Liver (tissue), 9 donors: ENCODE measurements around the gene C12orf76. TPM values are rescaled to one million over a fixed set of nuclear protein-coding genes. Genes with fewer than 3 reads are reported as not detected.

Experiments
- DNase-seq: peaks from one replicate; pipeline ENCODE4 v3.0.0-alpha.2; 2017; ENCODE audit warnings: low spot score
- H3K27ac ChIP-seq, 2 donors: one replicate each; pipeline ENCODE4 v1.7.0; 2013; ENCODE audit warnings: inconsistent platforms in 2 of 2, low read length in 2 of 2, control low read depth in 1 of 2, low read depth in 1 of 2, mild to moderate bottlenecking in 1 of 2
- H3K27me3 ChIP-seq, 4 donors: one replicate each; pipeline versions ENCODE4 v1.6.1 to v1.7.0; 2013; ENCODE audit warnings: low read length in 3 of 4, inconsistent platforms in 1 of 4, mild to moderate bottlenecking in 1 of 4, moderate library complexity in 1 of 4; ENCODE audit not compliant: control insufficient read depth in 4 of 4, insufficient read depth in 4 of 4
- H3K36me3 ChIP-seq, 4 donors: one replicate each; pipeline versions ENCODE4 v1.6.1 to v1.7.0; 2013; ENCODE audit warnings: low read length in 3 of 4, mild to moderate bottlenecking in 3 of 4, low read depth in 1 of 4, moderate library complexity in 1 of 4; ENCODE audit not compliant: control insufficient read depth in 4 of 4, insufficient read depth in 3 of 4
- H3K4me1 ChIP-seq, 4 donors: one replicate each; pipeline versions ENCODE4 v1.6.1 to v1.7.0; 2013; ENCODE audit warnings: low read length in 3 of 4, mild to moderate bottlenecking in 3 of 4, moderate library complexity in 1 of 4; ENCODE audit not compliant: control insufficient read depth in 4 of 4, insufficient read depth in 4 of 4
- H3K4me3 ChIP-seq, 3 donors: one replicate each; pipeline versions ENCODE4 v1.6.1 to v1.7.0; 2013; ENCODE audit warnings: low read length in 3 of 3, control low read depth in 1 of 3, low read depth in 1 of 3, mild to moderate bottlenecking in 1 of 3
- H3K9ac ChIP-seq, 2 donors: one replicate each; pipeline ENCODE4 v1.7.0; 2013; ENCODE audit warnings: low read length in 2 of 2, mild to moderate bottlenecking in 2 of 2, moderate library complexity in 2 of 2, control low read depth in 1 of 2, low read depth in 1 of 2
- H3K9me3 ChIP-seq, 4 donors: one replicate each; pipeline versions ENCODE4 v1.6.1 to v1.7.0; 2013; ENCODE audit warnings: low read length in 3 of 4; ENCODE audit not compliant: control insufficient read depth in 4 of 4
- EGR1 ChIP-seq, 2 donors: IDR thresholded peaks; 2 replicates each; pipeline ENCODE4 v1.6.1; 2016 to 2018; ENCODE audit warnings: antibody characterized with exemption in 2 of 2, low read depth in 2 of 2
- FOXA1 ChIP-seq: IDR thresholded peaks from 2 replicates; pipeline ENCODE4 v1.6.1; 2016; ENCODE audit warnings: antibody characterized with exemption
- FOXA2 ChIP-seq: IDR thresholded peaks from 2 replicates; pipeline ENCODE4 v1.6.1; 2016; ENCODE audit warnings: antibody characterized with exemption
- GABPA ChIP-seq, 2 donors: IDR thresholded peaks in 1 of 2; conservative IDR thresholded peaks in 1 of 2; 2 replicates each; pipeline ENCODE4 v1.6.1; 2016; ENCODE audit warnings: antibody characterized with exemption in 2 of 2, mild to moderate bottlenecking in 1 of 2, moderate library complexity in 1 of 2
- HNF4A ChIP-seq, 2 donors: conservative IDR thresholded peaks; 2 replicates each; pipeline ENCODE4 v1.6.1; 2016; ENCODE audit warnings: antibody characterized with exemption in 2 of 2, mild to moderate bottlenecking in 2 of 2
- HNF4G ChIP-seq: IDR thresholded peaks from 2 replicates; pipeline ENCODE4 v1.6.1; 2016; ENCODE audit warnings: antibody characterized with exemption
- JUND ChIP-seq, 2 donors: IDR thresholded peaks; 2 replicates each; pipeline ENCODE4 v1.6.1; 2016; ENCODE audit warnings: antibody characterized with exemption in 2 of 2
- NR2F2 ChIP-seq: IDR thresholded peaks from 2 replicates; pipeline ENCODE4 v1.6.1; 2016; ENCODE audit warnings: antibody characterized with exemption
- RAD21 ChIP-seq, 2 donors: IDR thresholded peaks; 2 replicates each; pipeline ENCODE4 v1.6.1; 2016; ENCODE audit warnings: antibody characterized with exemption in 2 of 2, mild to moderate bottlenecking in 2 of 2
- RXRA ChIP-seq, 2 donors: IDR thresholded peaks; 2 replicates each; pipeline ENCODE4 v1.6.1; 2017 to 2018; ENCODE audit warnings: antibody characterized with exemption in 2 of 2, mild to moderate bottlenecking in 1 of 2
- SP1 ChIP-seq: IDR thresholded peaks from 2 replicates; pipeline ENCODE4 v1.6.1; 2018; ENCODE audit warnings: antibody characterized with exemption, mild to moderate bottlenecking
- TAF1 ChIP-seq: conservative IDR thresholded peaks from 2 replicates; pipeline ENCODE4 v1.6.1; 2016; ENCODE audit warnings: antibody characterized with exemption, mild to moderate bottlenecking
- YY1 ChIP-seq: IDR thresholded peaks from 2 replicates; pipeline ENCODE4 v1.6.1; 2016; ENCODE audit warnings: antibody characterized with exemption, mild to moderate bottlenecking
- WGBS: extraction: QIAGEN DNeasy Blood & Tissue Kit; methylation state at CpG from one replicate; pipeline ENCODE4 v1.1.7; 2013; 5-methylcytosine and 5-hydroxymethylcytosine counted together
- polyA plus RNA-seq, 2 donors: library from polyadenylated mRNA; stranded (reverse) in 1 of 2; unstranded in 1 of 2; fragments of 200-250 nt in 1 of 2; fragments of >200 nt in 1 of 2; fragmentation: Nextera tagmentation in 1 of 2; extraction: Ambion mirVana in 1 of 2; gene quantifications; one replicate each; pipeline versions ENCODE4 v1.2.1 to v1.2.3, GENCODE V29; 2013 to 2015
- total RNA-seq, 2 donors: library from RNA; depleted of rRNA; stranded (reverse); fragments of >200 nt; gene quantifications; one replicate each; pipeline ENCODE4 v1.2.3, GENCODE V29; 2014
- TF ChIP-seq, protein P1 (sequence below): IDR thresholded peaks from 2 replicates; pipeline ENCODE4 v1.6.1; 2016; ENCODE audit warnings: antibody characterized with exemption
- TF ChIP-seq, protein P2 (sequence below): IDR thresholded peaks from 2 replicates; pipeline ENCODE4 v1.6.1; 2016; ENCODE audit warnings: antibody characterized with exemption
- TF ChIP-seq, protein P3 (sequence below): IDR thresholded peaks from 2 replicates; pipeline ENCODE4 v1.6.1; 2016; ENCODE audit warnings: antibody characterized with exemption, mild to moderate bottlenecking
- TF ChIP-seq, protein P4 (sequence below): IDR thresholded peaks from 2 replicates; pipeline ENCODE4 v1.6.1; 2016; ENCODE audit warnings: antibody characterized with exemption
- TF ChIP-seq, protein P5 (sequence below): fragments of 150-350 bp; IDR thresholded peaks from 2 replicates; pipeline ENCODE4 v1.5.1; 2017; ENCODE audit warnings: improper control_type of control experiment, low read depth, low read length; ENCODE audit not compliant: missing input control
- donor health status: healthy.
- donor health status: healthy.
- donor health status: healthy.
- donor health status: healthy.
- donor health status: healthy.

The C12orf76 gene
- total and polyA plus RNA-seq, 4 donors = 5.6 to 22.4 (median 6.1) TPM

DNA sequence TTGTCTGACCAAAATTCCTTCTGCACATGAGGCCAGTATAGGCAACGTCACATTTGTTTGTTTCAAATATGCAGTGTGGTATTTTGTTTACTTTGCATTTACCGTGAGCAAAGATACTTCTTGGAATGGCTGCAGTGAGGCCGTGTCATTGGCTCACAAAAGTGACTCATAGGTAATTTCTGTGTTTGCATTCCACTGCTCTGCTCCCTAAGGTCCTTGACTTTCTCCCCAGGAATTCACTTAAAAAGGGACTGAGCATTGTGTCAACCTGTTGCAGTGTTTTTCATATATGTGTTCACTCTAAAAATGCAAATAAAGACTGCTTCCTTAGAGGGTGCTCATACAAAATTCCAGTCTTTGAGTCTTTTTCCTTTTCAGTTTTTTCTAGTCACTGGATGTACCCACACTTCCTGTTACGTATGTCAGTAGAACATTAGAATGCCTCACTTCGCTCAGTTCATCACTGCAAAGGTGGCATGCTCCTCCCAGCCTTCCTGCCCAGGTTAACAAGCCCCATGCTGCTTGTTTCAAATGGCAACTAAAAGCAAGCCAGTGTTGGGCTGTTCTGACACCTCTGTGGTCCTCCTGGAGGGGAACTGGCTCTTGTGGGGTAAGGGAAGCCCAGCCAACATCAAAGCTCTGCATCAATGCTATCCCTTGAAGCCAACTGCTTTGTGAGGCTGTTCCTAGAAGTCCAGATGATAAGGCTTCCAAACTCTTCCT, 9.1 kb downstream of the C12orf76 start:
- Histone ChIP-seq H3K9ac (no peak overlapping the region), H3K9me3 (no peaks in the 10 kb centered on the region), H3K4me3 (no peak overlapping the region), H3K4me1 (peaks cover 7 to 42% (median 28%) of the 10 kb centered on the region in 4 donors), H3K27ac (peak overlapping the region; percentile 56 to 72), H3K36me3 (peaks cover 0 to 13% (median 11%) of the 10 kb centered on the region in 4 donors), H3K27me3 (no peaks in the 10 kb centered on the region)
- TF ChIP-seq TAF1 (no peak), RAD21 (IDR thresholded peaks at IDR 0.05) (no peak), JUND (IDR thresholded peaks at IDR 0.05) (peak; percentile 78 to 83), GABPA (IDR thresholded peaks at IDR 0.05 in 1 of 2, conservative IDR thresholded peaks at IDR 0.05 in 1 of 2) (no peak), HNF4G (no peak), RXRA (IDR thresholded peaks at IDR 0.05) (peak in 1 of 2 donors; percentile 60), HNF4A (conservative IDR thresholded peaks at IDR 0.05) (peak; percentile 20 to 40), EGR1 (IDR thresholded peaks at IDR 0.05; ENCODE audit: low read depth in 2 of 2) (no peak), YY1 (no peak), SP1 (peak; percentile 44), FOXA2 (peak; percentile 57), FOXA1 (no peak), NR2F2 (no peak)
- TF ChIP-seq, protein P1, sequence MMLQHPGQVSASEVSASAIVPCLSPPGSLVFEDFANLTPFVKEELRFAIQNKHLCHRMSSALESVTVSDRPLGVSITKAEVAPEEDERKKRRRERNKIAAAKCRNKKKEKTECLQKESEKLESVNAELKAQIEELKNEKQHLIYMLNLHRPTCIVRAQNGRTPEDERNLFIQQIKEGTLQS = peak; percentile 56
- TF ChIP-seq, protein P2, sequence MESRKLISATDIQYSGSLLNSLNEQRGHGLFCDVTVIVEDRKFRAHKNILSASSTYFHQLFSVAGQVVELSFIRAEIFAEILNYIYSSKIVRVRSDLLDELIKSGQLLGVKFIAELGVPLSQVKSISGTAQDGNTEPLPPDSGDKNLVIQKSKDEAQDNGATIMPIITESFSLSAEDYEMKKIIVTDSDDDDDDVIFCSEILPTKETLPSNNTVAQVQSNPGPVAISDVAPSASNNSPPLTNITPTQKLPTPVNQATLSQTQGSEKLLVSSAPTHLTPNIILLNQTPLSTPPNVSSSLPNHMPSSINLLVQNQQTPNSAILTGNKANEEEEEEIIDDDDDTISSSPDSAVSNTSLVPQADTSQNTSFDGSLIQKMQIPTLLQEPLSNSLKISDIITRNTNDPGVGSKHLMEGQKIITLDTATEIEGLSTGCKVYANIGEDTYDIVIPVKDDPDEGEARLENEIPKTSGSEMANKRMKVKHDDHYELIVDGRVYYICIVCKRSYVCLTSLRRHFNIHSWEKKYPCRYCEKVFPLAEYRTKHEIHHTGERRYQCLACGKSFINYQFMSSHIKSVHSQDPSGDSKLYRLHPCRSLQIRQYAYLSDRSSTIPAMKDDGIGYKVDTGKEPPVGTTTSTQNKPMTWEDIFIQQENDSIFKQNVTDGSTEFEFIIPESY = no peak
- TF ChIP-seq, protein P3, sequence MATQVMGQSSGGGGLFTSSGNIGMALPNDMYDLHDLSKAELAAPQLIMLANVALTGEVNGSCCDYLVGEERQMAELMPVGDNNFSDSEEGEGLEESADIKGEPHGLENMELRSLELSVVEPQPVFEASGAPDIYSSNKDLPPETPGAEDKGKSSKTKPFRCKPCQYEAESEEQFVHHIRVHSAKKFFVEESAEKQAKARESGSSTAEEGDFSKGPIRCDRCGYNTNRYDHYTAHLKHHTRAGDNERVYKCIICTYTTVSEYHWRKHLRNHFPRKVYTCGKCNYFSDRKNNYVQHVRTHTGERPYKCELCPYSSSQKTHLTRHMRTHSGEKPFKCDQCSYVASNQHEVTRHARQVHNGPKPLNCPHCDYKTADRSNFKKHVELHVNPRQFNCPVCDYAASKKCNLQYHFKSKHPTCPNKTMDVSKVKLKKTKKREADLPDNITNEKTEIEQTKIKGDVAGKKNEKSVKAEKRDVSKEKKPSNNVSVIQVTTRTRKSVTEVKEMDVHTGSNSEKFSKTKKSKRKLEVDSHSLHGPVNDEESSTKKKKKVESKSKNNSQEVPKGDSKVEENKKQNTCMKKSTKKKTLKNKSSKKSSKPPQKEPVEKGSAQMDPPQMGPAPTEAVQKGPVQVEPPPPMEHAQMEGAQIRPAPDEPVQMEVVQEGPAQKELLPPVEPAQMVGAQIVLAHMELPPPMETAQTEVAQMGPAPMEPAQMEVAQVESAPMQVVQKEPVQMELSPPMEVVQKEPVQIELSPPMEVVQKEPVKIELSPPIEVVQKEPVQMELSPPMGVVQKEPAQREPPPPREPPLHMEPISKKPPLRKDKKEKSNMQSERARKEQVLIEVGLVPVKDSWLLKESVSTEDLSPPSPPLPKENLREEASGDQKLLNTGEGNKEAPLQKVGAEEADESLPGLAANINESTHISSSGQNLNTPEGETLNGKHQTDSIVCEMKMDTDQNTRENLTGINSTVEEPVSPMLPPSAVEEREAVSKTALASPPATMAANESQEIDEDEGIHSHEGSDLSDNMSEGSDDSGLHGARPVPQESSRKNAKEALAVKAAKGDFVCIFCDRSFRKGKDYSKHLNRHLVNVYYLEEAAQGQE = no peak
- TF ChIP-seq, protein P4, sequence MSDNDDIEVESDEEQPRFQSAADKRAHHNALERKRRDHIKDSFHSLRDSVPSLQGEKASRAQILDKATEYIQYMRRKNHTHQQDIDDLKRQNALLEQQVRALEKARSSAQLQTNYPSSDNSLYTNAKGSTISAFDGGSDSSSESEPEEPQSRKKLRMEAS = no peak
- TF ChIP-seq, protein P5, sequence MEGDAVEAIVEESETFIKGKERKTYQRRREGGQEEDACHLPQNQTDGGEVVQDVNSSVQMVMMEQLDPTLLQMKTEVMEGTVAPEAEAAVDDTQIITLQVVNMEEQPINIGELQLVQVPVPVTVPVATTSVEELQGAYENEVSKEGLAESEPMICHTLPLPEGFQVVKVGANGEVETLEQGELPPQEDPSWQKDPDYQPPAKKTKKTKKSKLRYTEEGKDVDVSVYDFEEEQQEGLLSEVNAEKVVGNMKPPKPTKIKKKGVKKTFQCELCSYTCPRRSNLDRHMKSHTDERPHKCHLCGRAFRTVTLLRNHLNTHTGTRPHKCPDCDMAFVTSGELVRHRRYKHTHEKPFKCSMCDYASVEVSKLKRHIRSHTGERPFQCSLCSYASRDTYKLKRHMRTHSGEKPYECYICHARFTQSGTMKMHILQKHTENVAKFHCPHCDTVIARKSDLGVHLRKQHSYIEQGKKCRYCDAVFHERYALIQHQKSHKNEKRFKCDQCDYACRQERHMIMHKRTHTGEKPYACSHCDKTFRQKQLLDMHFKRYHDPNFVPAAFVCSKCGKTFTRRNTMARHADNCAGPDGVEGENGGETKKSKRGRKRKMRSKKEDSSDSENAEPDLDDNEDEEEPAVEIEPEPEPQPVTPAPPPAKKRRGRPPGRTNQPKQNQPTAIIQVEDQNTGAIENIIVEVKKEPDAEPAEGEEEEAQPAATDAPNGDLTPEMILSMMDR = no peak
- WGBS = 38% methylated on average over 5 of the region's 5 CpGs
- DNase-seq = no peak
